HepG2 (cell line): ENCODE measurements around the gene KRTAP1-1. TPM values are rescaled to one million over a fixed set of nuclear protein-coding genes. Genes with fewer than 3 reads are reported as not detected.

Experiments
- ATF7-NPFF ChIP-seq: sonication (generic); formaldehyde crosslinking; IDR thresholded peaks from 2 replicates; pipeline ENCODE4 v1.8.1; 2023; ENCODE audit warnings: mild to moderate bottlenecking, low read depth, missing genetic modification reagents, moderate library complexity
- CENPT ChIP-seq: sonication (generic); formaldehyde crosslinking; IDR thresholded peaks from 2 replicates; pipeline ENCODE4 v1.8.0; 2022; ENCODE audit warnings: low read depth, mild to moderate bottlenecking, moderate library complexity, missing genetic modification reagents
- DBP ChIP-seq: sonication (generic); formaldehyde crosslinking; IDR thresholded peaks from 2 replicates; pipeline ENCODE4 v1.4.0; 2020; ENCODE audit warnings: missing genetic modification reagents; ENCODE audit errors: not compliant biosample characterization
- DPF2 ChIP-seq: sonication (generic); formaldehyde crosslinking; IDR thresholded peaks from 2 replicates; pipeline ENCODE4 v1.4.0; 2020; ENCODE audit warnings: mild to moderate bottlenecking, low read depth, missing genetic modification reagents, borderline replicate concordance
- ELK4 ChIP-seq: sonication (generic); formaldehyde crosslinking; IDR thresholded peaks from 2 replicates; pipeline ENCODE4 v1.9.0; 2021; ENCODE audit warnings: missing genetic modification reagents, borderline replicate concordance
- FOXK2 ChIP-seq: fragments of 450-650 bp; IDR thresholded peaks from 2 replicates; pipeline ENCODE4 v1.6.1; 2016
- FOXP4 ChIP-seq: sonication (generic); formaldehyde crosslinking; IDR thresholded peaks from 2 replicates; pipeline ENCODE4 v1.4.0; 2020; ENCODE audit warnings: missing genetic modification reagents
- GATA4 ChIP-seq: sonication (generic); IDR thresholded peaks from 2 replicates; pipeline ENCODE4 v1.6.1; 2016; ENCODE audit warnings: antibody characterized with exemption, low read depth, borderline replicate concordance
- HDAC6 ChIP-seq: fragments of 200-600 bp; sonication (generic); IDR thresholded peaks from 2 replicates; pipeline ENCODE4 v1.7.0; 2017; ENCODE audit warnings: mild to moderate bottlenecking, antibody characterized with exemption, low read length, low read depth
- IKZF4 ChIP-seq: sonication (generic); formaldehyde crosslinking; IDR thresholded peaks from 2 replicates; pipeline ENCODE4 v1.5.1; 2020; ENCODE audit warnings: borderline replicate concordance, mild to moderate bottlenecking, low read depth, missing genetic modification reagents; ENCODE audit errors: not compliant biosample characterization
- KDM5A ChIP-seq: fragments of 200-600 bp; sonication (generic); IDR thresholded peaks from 2 replicates; pipeline ENCODE4 v1.7.0; 2018; ENCODE audit warnings: antibody characterized with exemption, mild to moderate bottlenecking, low read length, borderline replicate concordance
- MZF1 ChIP-seq: sonication (generic); formaldehyde crosslinking; IDR thresholded peaks from 2 replicates; pipeline ENCODE4 v1.8.1; 2023; ENCODE audit warnings: mild to moderate bottlenecking, missing genetic modification reagents, borderline replicate concordance
- NAIF1 ChIP-seq: sonication (generic); formaldehyde crosslinking; IDR thresholded peaks from 2 replicates; pipeline ENCODE4 v1.5.0; 2020; ENCODE audit warnings: mild to moderate bottlenecking, missing genetic modification reagents, borderline replicate concordance
- NFIC ChIP-seq: IDR thresholded peaks from 2 replicates; pipeline ENCODE4 v1.6.1; 2012; ENCODE audit warnings: mild to moderate bottlenecking, low read length, inconsistent platforms
- PHB2 ChIP-seq: fragments of 450-650 bp; IDR thresholded peaks from 2 replicates; pipeline ENCODE4 v1.6.1; 2018; ENCODE audit not compliant: partially characterized antibody
- SMAD9 ChIP-seq: sonication (generic); formaldehyde crosslinking; IDR thresholded peaks from 2 replicates; pipeline ENCODE4 v1.5.1; 2020; ENCODE audit warnings: mild to moderate bottlenecking, missing genetic modification reagents
- SMARCC2 ChIP-seq: fragments of 450-650 bp; IDR thresholded peaks from 2 replicates; pipeline ENCODE4 v1.6.1; 2017; ENCODE audit warnings: antibody characterized with exemption, mild to moderate bottlenecking
- SNAI1 ChIP-seq: sonication (generic); formaldehyde crosslinking; IDR thresholded peaks from 2 replicates; pipeline ENCODE4 v1.5.0; 2020; ENCODE audit warnings: mild to moderate bottlenecking, missing genetic modification reagents, borderline replicate concordance
- XBP1 ChIP-seq: sonication (generic); formaldehyde crosslinking; IDR thresholded peaks from 2 replicates; pipeline ENCODE4 v1.5.0; 2020; ENCODE audit warnings: missing genetic modification reagents
- ZFP36L2 ChIP-seq: sonication (generic); formaldehyde crosslinking; IDR thresholded peaks from 2 replicates; pipeline ENCODE4 v1.4.0; 2020; ENCODE audit warnings: missing genetic modification reagents
- ZFP62 ChIP-seq: sonication (generic); formaldehyde crosslinking; IDR thresholded peaks from 2 replicates; pipeline ENCODE4 v1.4.0; 2020; ENCODE audit warnings: missing genetic modification reagents
- ZNF501 ChIP-seq: sonication (generic); formaldehyde crosslinking; IDR thresholded peaks from 2 replicates; pipeline ENCODE4 v1.5.1; 2020; ENCODE audit warnings: mild to moderate bottlenecking, moderate library complexity, missing genetic modification reagents
- ZNF562 ChIP-seq: sonication (generic); formaldehyde crosslinking; IDR thresholded peaks from 2 replicates; pipeline ENCODE4 v1.8.0; 2022; ENCODE audit warnings: missing genetic modification reagents, borderline replicate concordance
- ZNF589 ChIP-seq: sonication (generic); formaldehyde crosslinking; conservative IDR thresholded peaks from 2 replicates; pipeline ENCODE4 v1.8.0; 2022; ENCODE audit warnings: mild to moderate bottlenecking, moderate library complexity, missing genetic modification reagents
- ZNF629 ChIP-seq: sonication (generic); formaldehyde crosslinking; conservative IDR thresholded peaks from 2 replicates; pipeline ENCODE4 v1.5.0; 2020; ENCODE audit warnings: missing genetic modification reagents
- ZNF746 ChIP-seq: sonication (generic); formaldehyde crosslinking; IDR thresholded peaks from 2 replicates; pipeline ENCODE4 v1.8.0; 2022; ENCODE audit warnings: mild to moderate bottlenecking, missing genetic modification reagents
- ZNF749 ChIP-seq: sonication (generic); formaldehyde crosslinking; IDR thresholded peaks from 2 replicates; pipeline ENCODE4 v1.8.0; 2022; ENCODE audit warnings: mild to moderate bottlenecking, missing genetic modification reagents, moderate library complexity, borderline replicate concordance
- ZNF773 ChIP-seq: sonication (generic); formaldehyde crosslinking; IDR thresholded peaks from 2 replicates; pipeline ENCODE4 v1.4.0; 2020; ENCODE audit warnings: missing genetic modification reagents, borderline replicate concordance
- ZNF879 ChIP-seq: sonication (generic); formaldehyde crosslinking; IDR thresholded peaks from 2 replicates; pipeline ENCODE4 v1.8.1; 2023; ENCODE audit warnings: missing genetic modification reagents
- ZNF891 ChIP-seq: sonication (generic); formaldehyde crosslinking; IDR thresholded peaks from 2 replicates; pipeline ENCODE4 v1.5.0; 2020; ENCODE audit warnings: mild to moderate bottlenecking, missing genetic modification reagents
- polyA plus RNA-seq, 8 experiments: library from polyadenylated mRNA; depleted of rRNA in 3 of 8; stranded (reverse) in 7 of 8; unstranded in 1 of 8; fragments of >200 nt; fragmentation: Illumina TruSeq in 4 of 8; extraction: Trizol in 4 of 8; gene quantifications; 2 replicates each; pipeline versions ENCODE4 v1.2.1 to v1.2.3, GENCODE V29; 2011 to 2016; ENCODE audit warnings: low read depth in 4 of 8, missing spikeins in 1 of 8, mixed read lengths in 1 of 8; ENCODE audit not compliant: insufficient read depth in 1 of 8
- total RNA-seq, 5 experiments: library from RNA; depleted of rRNA; stranded (reverse); fragments of >200 nt; fragmentation: Illumina TruSeq; extraction: Trizol; gene quantifications; 2 replicates each; pipeline ENCODE4 v1.2.3, GENCODE V29; 2016; ENCODE audit warnings: low read depth in 1 of 5

Gene KRTAP1-1
- total and polyA plus RNA-seq, 2 of the 13 experiments (the other 11 are each of a cell fraction or from before 2014, with no cell fraction given), result not detected

GRCh38 chr17:41009301-41009760, 31.9 kb downstream of the KRTAP1-1 start (continued):
- no peak for TF ChIP-seq XBP1 (CRISPR knock-in tag)
- TF ChIP-seq ZFP36L2 (CRISPR knock-in tag), result no peak
- TF ChIP-seq ATF7-NPFF (CRISPR knock-in tag), result no peak
- no peak for TF ChIP-seq ZNF879 (CRISPR knock-in tag)
- no peak for TF ChIP-seq CENPT (CRISPR knock-in tag)
- no peak for TF ChIP-seq ZNF589 (CRISPR knock-in tag)
- TF ChIP-seq ZNF629, result no peak
- TF ChIP-seq ZNF891 (CRISPR knock-in tag), result no peak
- TF ChIP-seq PHB2, result no peak
- TF ChIP-seq ZFP62 (CRISPR knock-in tag), result no peak
- no peak for TF ChIP-seq SMAD9
- TF ChIP-seq GATA4, result peak; percentile 93
- no peak for TF ChIP-seq ZNF501
- TF ChIP-seq KDM5A, result no peak
- TF ChIP-seq SMARCC2, result peak; percentile 78; the same call in 1 of the 2 replicates
- TF ChIP-seq ELK4, result no peak
- TF ChIP-seq FOXK2, result no peak
- no peak for TF ChIP-seq DBP
- TF ChIP-seq SNAI1 (CRISPR knock-in tag), result no peak
- no peak for TF ChIP-seq HDAC6
- no peak for TF ChIP-seq ZNF746 (CRISPR knock-in tag)
- peak; percentile 66; the same call in 1 of the 2 replicates for TF ChIP-seq DPF2 (CRISPR knock-in tag)
- TF ChIP-seq MZF1 (CRISPR knock-in tag), result no peak
- TF ChIP-seq ZNF749 (CRISPR knock-in tag), result no peak
- TF ChIP-seq IKZF4, result no peak
- TF ChIP-seq NFIC, result peak; percentile 93
- no peak for TF ChIP-seq ZNF562 (CRISPR knock-in tag)
- TF ChIP-seq FOXP4 (CRISPR knock-in tag), result peak; percentile 96
- TF ChIP-seq NAIF1 (CRISPR knock-in tag), result no peak
- TF ChIP-seq ZNF773 (CRISPR knock-in tag), result no peak
